Peyer's patch (tissue), 4 donors: ENCODE measurements around the gene MCOLN1.

Experiments
- POLR2A ChIP-seq, 2 donors: fragments of 450-650 bp; IDR thresholded peaks; one replicate each; pipeline ENCODE4 v1.5.1; 2017; ENCODE audit warnings: antibody characterized with exemption in 2 of 2, mild to moderate bottlenecking in 2 of 2, moderate library complexity in 2 of 2
- TF ChIP-seq, protein P1 (sequence below), 6 experiments: fragments of 450-650 bp in 4 of 6; fragments of 200-600 bp in 2 of 6; sonication (generic) in 1 of 6; IDR thresholded peaks; one replicate each; pipeline ENCODE4 v1.5.1; 2017 to 2019; ENCODE audit warnings: antibody characterized with exemption in 6 of 6, mild to moderate bottlenecking in 3 of 6, moderate library complexity in 1 of 6

DNA sequence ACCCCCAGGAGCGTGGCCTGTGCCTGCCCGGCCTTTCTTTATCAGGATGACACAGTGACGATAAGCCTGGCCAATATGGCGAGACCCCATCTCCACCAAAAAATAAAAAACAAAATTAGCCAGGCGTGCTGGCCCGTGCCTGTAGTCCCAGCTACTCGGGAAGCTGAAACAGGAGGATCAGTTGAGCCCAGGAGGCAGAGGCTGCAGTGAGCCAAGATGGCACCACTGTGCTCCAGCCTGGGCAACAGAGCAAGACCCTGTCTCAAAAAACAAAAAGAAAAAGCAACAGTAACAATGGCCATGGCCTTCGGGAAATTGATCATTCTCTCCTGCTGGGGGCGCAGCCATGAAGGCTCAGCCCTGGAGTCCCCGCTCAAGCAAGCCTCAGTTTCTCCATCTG, 44.7 kb upstream of the MCOLN1 start:
- TF ChIP-seq, protein P1, sequence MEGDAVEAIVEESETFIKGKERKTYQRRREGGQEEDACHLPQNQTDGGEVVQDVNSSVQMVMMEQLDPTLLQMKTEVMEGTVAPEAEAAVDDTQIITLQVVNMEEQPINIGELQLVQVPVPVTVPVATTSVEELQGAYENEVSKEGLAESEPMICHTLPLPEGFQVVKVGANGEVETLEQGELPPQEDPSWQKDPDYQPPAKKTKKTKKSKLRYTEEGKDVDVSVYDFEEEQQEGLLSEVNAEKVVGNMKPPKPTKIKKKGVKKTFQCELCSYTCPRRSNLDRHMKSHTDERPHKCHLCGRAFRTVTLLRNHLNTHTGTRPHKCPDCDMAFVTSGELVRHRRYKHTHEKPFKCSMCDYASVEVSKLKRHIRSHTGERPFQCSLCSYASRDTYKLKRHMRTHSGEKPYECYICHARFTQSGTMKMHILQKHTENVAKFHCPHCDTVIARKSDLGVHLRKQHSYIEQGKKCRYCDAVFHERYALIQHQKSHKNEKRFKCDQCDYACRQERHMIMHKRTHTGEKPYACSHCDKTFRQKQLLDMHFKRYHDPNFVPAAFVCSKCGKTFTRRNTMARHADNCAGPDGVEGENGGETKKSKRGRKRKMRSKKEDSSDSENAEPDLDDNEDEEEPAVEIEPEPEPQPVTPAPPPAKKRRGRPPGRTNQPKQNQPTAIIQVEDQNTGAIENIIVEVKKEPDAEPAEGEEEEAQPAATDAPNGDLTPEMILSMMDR (IDR thresholded peaks at IDR 0.05): no peak
- TF ChIP-seq POLR2A (IDR thresholded peaks at IDR 0.05): no peak
